ENCODE results near the gene DLL4.

DLL4 gene

GRCh38 chr15:40906991-40907802, 21.9 kb upstream of the DLL4 start:
- no peak for DNase-seq

GRCh38 chr15:40908095-40908494, 21.0 kb upstream of the DLL4 start:
- no peak for DNase-seq

- DNase-seq: no peak
These were observed 19.2 kb upstream of the DLL4 start for GRCh38 chr15:40909662-40910630.

GRCh38 chr15:40911141-40911540, 18.0 kb upstream of the DLL4 start:
- no peak for DNase-seq

- DNase-seq: no peak
These were observed 17.4 kb upstream of the DLL4 start for GRCh38 chr15:40911693-40912092.

- DNase-seq: no peak
These were observed 16.7 kb upstream of the DLL4 start for GRCh38 chr15:40912478-40912877.

GRCh38 chr15:40914013-40914412, 15.1 kb upstream of the DLL4 start:
- DNase-seq: no peak

GRCh38 chr15:40914486-40914885, 14.7 kb upstream of the DLL4 start:
- no peak for DNase-seq

- DNase-seq: no peak
These were observed 14.0 kb upstream of the DLL4 start for GRCh38 chr15:40915116-40915661.

- no peak for DNase-seq
These were observed 13.5 kb upstream of the DLL4 start for GRCh38 chr15:40915679-40916078.

GRCh38 chr15:40917585-40917984, 11.6 kb upstream of the DLL4 start:
- no peak for DNase-seq

GRCh38 chr15:40918146-40918798, 10.9 kb upstream of the DLL4 start:
- no peak for DNase-seq

GRCh38 chr15:40918799-40919392, 10.2 kb upstream of the DLL4 start:
- no peak for DNase-seq

- no peak for DNase-seq
These were observed 7.1 kb upstream of the DLL4 start for GRCh38 chr15:40921949-40922607.

GRCh38 chr15:40922608-40923005, 6.5 kb upstream of the DLL4 start:
- no peak for DNase-seq

GRCh38 chr15:40923551-40923950, 5.6 kb upstream of the DLL4 start:
- no peak for DNase-seq

GRCh38 chr15:40925495-40925862, 3.7 kb upstream of the DLL4 start:
- no peak for DNase-seq

- DNase-seq: no peak
These were observed 3.1 kb upstream of the DLL4 start for GRCh38 chr15:40925863-40926658.

- no peak for DNase-seq
These were observed 2.3 kb upstream of the DLL4 start for GRCh38 chr15:40926659-40927494.

- no peak for DNase-seq
These were observed 1.7 kb upstream of the DLL4 start for GRCh38 chr15:40927495-40927872.
